K562 (cell line): ENCODE data around the gene SCYL1.

ENCODE experiments used
- CBX3 ChIP-seq, 2 experiments: IDR thresholded peaks; 1 replicate in 1 of 2; 2 replicates in 1 of 2; pipeline ENCODE4 v1.6.1; 2012; ENCODE audit warnings: inconsistent platforms in 2 of 2, low read length in 2 of 2, borderline replicate concordance in 1 of 2, control low read depth in 1 of 2
- CTCF ChIP-seq, 3 experiments: IDR thresholded peaks in 2 of 3; conservative IDR thresholded peaks in 1 of 3; 2 replicates each; pipeline ENCODE4 v1.5.1; 2011 to 2012; ENCODE audit warnings: low read length in 3 of 3, mild to moderate bottlenecking in 3 of 3, control low read depth in 2 of 3, improper control_type of control experiment in 1 of 3, inconsistent platforms in 1 of 3, low read depth in 1 of 3, mixed read lengths in 1 of 3, moderate library complexity in 1 of 3; ENCODE audit not compliant: insufficient read depth in 2 of 3
- FOXK1 ChIP-seq: sonication (generic); formaldehyde crosslinking; IDR thresholded peaks from 2 replicates; pipeline ENCODE4 v1.8.0; 2022; ENCODE audit warnings: missing genetic modification reagents, mild to moderate bottlenecking, borderline replicate concordance
- PHF20 ChIP-seq: fragments of 450-650 bp; IDR thresholded peaks from 2 replicates; pipeline ENCODE4 v1.6.1; 2018; ENCODE audit not compliant: partially characterized antibody
- RAD21 ChIP-seq, 2 experiments: fragments of 250-450 bp in 1 of 2; fragments of 450-650 bp in 1 of 2; sonication (Bioruptor Pico) in 1 of 2; formaldehyde crosslinking in 1 of 2; IDR thresholded peaks in 1 of 2; conservative IDR thresholded peaks in 1 of 2; 2 replicates each; pipeline versions ENCODE4 v1.4.0 to v1.8.0; 2020 to 2022; ENCODE audit warnings: mild to moderate bottlenecking in 2 of 2, moderate library complexity in 1 of 2
- SMAD1 ChIP-seq: fragments of 150-350 bp; IDR thresholded peaks from 2 replicates; pipeline ENCODE4 v1.6.1; 2014; ENCODE audit warnings: low read length, low read depth; ENCODE audit not compliant: partially characterized antibody
- SP1 ChIP-seq: sonication (generic); formaldehyde crosslinking; IDR thresholded peaks from 2 replicates; pipeline ENCODE4 v1.8.1; 2022; ENCODE audit warnings: mild to moderate bottlenecking, missing genetic modification reagents
- TRIM25 ChIP-seq: fragments of 450-650 bp; IDR thresholded peaks from 2 replicates; pipeline ENCODE4 v1.7.0; 2016; ENCODE audit warnings: borderline replicate concordance
- ZNF124 ChIP-seq: sonication (generic); formaldehyde crosslinking; IDR thresholded peaks from 2 replicates; pipeline ENCODE4 v1.8.1; 2022; ENCODE audit warnings: missing genetic modification reagents
- ZNF282 ChIP-seq: sonication (generic); formaldehyde crosslinking; IDR thresholded peaks from 2 replicates; pipeline ENCODE4 v1.8.1; 2023; ENCODE audit warnings: missing genetic modification reagents

DNA sequence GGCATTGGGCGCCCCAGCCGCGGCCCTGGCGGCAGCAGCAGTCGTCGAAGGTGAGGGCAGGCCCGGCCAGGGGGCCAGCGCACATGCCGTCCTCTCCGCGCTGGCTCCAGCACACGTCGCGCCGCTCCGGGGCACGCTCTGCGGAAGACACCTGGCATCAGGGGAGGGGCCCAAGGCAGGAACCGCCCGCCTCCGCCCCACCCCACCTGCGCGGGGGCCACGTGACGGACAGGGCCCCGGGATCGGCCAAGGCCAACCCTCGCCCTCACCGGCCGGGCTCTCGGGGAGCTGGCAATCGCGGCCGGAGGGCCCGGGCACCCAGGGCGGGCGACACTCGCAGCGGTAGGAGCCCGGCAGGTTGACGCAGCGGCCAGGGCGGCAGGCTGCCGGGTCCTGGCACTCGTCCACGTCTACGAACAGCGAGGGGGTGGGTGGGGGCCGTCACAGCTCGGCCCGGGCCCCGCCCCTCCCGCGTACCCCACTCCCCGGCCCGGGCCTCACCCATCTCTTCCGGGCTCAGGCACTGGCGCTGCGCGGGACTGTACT is 14.9 kb downstream of the SCYL1 start:
- no peak for TF ChIP-seq RAD21 (CRISPR knock-in tag; conservative IDR thresholded peaks at IDR 0.05 in 1 of 2, IDR thresholded peaks at IDR 0.05 in 1 of 2)
- no peak for TF ChIP-seq CBX3 (IDR thresholded peaks at IDR 0.05; ENCODE audit: borderline replicate concordance in 1 of 2, low read length in 2 of 2)
- TF ChIP-seq SP1 (CRISPR knock-in tag), result no peak
- no peak for TF ChIP-seq TRIM25
- TF ChIP-seq PHF20, result no peak
- TF ChIP-seq ZNF282 (CRISPR knock-in tag), result no peak
- TF ChIP-seq SMAD1, result no peak
- no peak for TF ChIP-seq ZNF124 (CRISPR knock-in tag)
- TF ChIP-seq CTCF (IDR thresholded peaks at IDR 0.05 in 2 of 3, conservative IDR thresholded peaks at IDR 0.05 in 1 of 3; ENCODE audit: insufficient read depth in 2 of 3, low read depth in 1 of 3, low read length in 3 of 3), result no peak
- TF ChIP-seq FOXK1 (CRISPR knock-in tag), result no peak
